GM19324 (cell line): ENCODE measurements around the gene PIGN.
"Not testable (repeated sequence)": the region's sequence is repeated elsewhere in the genome, so short reads cannot be mapped to it uniquely, and the experiment has no call there.

Experiments used
- ATAC-seq: cut with Tn5 transposase; IDR thresholded peaks from one replicate; pipeline ENCODE4 v1.9.1; 2021; ENCODE audit warnings: mild to moderate bottlenecking, moderate library complexity; ENCODE audit not compliant: unreplicated experiment, low FRiP score

PIGN gene

DNA sequence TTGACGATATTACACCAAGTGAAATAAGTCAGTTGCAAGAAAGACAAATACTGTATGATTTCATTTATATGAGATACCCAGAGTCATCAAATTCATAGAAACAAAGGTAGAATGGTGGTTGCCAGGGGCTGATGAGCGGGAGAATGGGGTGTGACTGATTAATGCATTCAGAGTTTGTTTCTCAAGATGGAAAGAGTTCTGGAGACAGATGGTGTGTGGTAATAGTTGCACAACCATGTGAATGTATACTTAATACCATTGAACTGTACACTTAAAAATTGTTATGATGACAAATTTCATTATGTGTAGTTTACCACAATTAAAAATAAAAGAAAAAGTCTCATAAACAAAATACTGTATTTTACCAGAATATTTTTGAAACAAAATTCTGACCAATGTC, 117.3 kb downstream of the PIGN start:
- ATAC-seq = no peak

DNA sequence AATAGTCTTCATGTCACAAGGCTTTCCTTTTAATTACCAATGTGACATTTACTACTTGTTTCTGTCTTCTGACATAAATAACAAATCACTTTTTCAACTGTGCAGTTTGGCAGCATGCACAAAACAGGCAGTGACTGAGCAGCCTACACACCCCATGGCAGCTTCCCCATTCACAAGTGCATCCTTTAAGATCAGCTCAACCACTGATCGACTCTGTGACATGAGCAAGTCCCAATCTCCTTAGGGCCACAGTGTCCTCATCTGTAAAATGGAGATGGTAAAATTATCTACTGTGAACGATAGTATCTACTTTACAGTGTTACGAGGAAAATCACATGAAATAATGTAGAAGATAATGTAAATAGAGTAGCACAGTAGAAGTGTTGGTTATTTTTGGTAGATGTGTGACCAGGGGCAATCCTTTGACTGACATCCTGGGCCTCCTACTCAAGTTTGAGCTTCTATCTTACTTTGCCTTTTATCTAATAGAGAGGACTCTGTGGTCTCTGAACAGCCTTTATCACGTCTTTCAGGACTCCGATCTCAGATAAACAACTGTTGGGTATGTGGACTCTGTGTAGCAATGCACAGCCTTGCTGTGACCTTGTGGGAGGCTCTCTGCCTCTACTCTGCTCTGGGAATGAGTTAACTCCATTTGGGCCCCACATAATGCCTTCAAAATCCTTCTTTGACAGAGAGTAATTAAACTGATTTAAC, 120.6 kb downstream of the PIGN start:
- ATAC-seq = no peak

- ATAC-seq = no peak
These were observed 122.5 kb downstream of the PIGN start for GRCh38 chr18:62064361-62064760.

DNA sequence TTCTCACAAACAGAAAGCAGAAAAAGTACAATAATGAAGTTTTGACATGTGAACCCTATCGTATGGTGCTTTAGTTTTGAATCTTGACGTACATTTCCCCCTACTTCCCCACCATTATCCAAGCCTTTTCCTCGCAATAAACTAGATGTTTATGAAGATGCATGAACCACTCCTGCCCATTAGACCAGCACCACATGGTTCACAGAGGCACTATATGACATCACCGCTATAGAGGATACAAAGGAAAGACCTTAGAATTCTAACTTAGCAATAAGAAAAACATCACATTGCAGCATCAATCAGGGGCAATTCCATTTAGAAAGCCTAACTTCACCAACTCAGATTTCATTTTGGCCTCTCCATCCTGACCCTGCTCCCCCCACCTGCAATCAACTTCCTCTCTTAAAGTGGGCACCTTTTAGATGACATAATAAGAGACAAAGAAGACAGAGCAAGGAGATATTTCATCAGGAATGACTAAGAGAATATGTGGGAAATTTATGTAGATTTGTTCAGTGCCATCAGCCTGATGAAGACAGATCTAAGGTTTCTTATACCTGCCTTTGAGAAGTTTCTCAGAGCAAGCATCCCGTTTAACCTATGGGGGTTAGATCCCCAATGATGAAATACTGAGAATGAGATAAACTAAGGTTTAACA, 124.9 kb downstream of the PIGN start:
- no peak for ATAC-seq

DNA sequence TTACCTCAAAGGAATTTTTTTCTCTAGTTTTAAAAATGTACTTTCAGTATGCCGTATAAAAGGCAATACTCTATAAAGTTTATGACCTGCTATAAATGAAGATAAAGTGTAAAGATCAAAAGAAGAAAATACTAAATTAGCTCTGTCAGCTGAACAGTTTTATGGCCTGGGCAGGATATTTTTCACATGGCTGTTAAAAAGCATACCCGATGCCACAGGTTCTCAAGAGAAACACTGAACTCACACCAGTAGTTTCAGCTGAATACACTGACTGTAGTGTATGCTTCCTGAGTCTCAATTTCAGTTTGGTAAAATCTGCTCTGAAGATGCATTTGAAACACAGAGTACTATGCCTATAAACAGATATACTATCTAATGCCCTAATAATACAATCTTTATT, 126.0 kb downstream of the PIGN start:
- no peak for ATAC-seq

DNA sequence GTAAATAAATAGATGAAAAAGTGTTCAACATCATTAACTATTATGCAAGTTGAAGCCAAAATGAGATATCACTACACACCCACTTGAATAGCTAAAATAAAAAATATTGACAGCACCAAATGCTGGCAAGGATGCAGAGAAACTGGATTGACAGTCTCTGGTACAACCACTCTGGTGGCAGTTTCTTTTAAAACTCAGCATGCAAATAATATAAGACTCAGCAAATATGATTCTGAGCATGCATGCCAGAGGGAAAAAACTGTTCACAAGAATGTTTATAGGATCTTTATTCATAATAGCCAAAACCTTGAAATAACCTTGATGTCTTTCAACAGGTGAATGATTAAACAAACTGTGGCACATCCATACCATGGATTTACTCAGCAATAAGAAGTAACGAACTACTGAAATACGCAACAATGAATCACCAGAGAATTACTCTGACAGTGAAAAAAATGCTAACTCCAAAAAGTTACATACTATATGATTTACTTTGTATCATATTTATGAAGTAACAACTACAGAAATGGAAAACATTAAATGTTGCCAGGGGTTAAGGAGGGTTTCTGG, 131.8 kb downstream of the PIGN start:
- no peak for ATAC-seq

DNA sequence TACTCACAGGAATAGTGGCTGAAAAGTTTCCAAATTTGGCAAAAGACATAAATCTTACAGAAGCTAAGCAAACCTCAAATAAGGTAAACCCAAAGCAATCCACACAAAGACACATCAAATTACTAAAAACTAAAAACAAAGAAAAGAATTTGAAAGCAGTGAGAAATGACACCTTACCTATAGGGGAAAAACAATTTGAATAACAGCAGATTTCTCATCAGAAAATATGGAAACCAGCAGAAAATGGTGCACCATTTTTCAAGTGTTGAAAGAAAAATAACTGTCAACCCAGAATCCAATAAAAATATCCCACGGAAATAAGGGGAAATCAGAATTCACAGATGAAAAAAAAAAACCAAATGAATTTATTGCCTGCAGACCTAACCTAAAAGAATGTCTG, 138.6 kb downstream of the PIGN start:
- no peak for ATAC-seq

- no peak for ATAC-seq
These were observed 141.5 kb downstream of the PIGN start for GRCh38 chr18:62045316-62045715.

DNA sequence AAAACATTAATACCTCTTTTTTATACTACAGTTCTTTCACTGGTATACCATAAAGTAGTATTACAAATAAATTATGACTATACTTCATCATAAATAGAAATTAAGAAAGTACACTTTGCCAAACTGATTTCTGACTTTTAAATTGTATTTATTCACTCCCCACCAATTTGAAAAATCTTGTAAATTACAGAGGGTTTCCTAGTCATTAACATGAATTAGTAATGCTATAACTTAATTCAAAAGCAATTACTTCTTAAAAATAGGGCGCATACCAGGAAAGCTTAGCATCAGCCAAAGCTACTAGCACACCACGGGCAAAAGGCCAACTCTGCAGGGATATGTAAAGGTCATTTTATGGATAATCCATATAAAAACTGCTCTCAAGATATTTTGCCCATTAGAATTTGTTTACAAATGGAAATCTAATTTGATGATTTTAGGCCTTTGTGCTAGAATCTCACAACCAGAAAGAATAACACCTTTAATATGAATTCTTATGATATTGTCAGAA, 142.3 kb downstream of the PIGN start:
- no peak for ATAC-seq

GRCh38 chr18:62037989-62038778, 148.7 kb downstream of the PIGN start:
- no peak for ATAC-seq

DNA sequence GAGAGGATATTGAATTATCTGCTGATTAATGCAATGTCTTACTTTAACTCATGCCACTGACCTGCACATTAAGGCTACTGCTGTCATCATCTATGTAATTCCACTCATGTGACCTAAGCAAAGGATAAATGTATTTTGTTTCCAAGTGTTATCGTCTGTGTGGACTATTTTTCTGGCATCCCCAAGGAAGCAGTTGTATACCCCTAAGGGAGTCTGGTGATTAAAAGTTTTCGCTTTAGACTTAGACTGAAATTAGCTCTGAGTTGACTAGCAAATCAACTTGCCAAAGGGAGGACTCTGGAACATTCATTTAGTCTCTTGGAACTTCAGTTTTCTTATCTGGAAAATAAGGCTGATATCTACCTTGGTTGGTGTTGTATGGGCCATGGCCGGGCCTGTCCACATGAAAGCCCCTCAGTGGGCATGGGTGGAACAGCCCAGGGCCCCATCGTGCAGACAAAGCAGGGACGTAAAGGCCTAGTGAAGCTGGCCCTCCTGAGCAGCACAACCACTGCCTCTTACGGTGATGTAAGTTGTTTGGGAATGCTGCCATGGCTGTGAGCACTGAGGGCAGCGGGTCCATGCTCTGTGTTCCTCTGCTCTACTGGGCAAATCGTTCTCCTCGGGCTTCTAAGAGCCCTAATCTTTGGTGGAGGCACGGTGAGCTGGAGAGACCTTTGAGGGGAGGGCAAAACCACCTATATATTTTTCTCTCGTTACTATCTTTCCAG, 149.7 kb downstream of the PIGN start:
- ATAC-seq = no peak

GRCh38 chr18:62034286-62034685, 152.6 kb downstream of the PIGN start:
- ATAC-seq = not testable (repeated sequence)

DNA sequence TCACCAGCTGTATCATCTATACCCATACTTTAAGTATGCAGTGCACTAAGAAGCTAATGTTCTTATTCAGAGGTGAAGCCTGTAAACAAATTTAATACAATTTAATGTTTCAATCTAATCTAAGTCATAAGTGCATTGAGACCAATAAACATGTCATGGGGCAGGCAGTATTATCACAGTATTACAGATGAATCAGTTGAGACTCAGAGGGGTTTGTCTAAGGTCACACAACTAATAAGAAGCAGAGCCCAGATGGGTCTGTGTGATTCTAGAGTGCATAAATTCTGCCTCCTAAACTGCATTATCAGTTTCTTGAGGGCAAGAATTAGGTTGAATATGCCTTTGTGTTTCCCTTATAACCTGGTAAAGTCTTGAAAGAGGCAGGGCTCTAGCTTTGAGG, 153.1 kb downstream of the PIGN start:
- no peak for ATAC-seq

DNA sequence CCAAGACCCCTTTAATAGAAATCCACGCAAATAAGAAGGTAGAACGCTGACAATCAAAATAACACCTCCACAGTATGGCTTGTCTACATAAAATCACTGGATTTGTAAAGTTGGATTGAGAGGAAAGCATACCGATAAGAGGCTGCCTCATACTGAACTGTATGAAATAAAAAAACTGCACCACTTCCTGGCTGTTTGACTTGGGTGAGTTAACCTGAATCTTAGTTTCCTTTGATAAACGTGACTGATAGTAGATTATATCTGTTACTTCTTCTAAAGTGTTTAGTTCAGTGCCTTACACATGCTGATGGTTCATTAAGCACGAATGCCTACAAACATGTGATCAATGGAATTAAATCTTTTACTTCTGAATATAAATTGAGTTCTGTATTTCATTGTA, 153.6 kb downstream of the PIGN start:
- ATAC-seq = no peak

DNA sequence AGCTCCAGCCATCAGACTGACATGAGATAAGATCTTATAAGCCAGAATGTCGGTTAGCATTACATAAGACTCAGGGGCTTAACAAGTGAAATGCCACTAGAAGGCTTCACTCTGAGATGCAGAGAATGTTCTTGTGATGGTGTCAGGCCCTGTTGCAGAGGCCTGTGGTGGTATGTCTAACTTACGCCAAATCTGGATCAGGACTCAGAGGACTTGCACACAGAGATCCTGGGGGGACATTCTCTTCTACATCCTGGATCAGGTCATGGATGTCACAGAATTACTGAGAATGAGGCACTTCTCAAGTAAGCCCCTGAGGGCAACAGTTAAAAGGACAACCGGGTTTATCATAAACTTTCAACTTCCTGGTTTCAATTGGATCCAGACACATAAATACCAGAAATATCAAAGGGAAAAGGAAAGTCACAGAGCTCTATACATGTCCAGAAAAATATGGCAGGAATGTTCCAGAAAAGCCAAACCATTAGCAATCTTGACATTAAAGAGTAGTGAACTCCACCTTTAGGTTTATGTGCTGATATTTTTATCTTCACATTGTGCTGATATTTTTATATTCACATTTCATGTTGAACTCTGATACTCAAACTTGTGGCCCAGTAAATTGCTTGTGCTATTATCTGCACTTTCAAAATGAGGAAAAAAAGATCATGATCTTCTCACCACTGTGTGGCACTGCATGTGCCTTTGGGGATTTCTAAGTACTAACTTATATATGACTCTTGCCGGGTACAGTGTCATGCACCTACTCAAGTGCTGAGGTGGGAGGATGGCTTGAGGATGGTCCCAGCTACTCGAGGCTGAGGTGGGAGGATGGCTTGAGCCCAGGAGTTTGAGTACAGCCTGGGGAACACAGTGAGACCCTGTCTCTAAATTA, 156.5 kb downstream of the PIGN start:
- ATAC-seq = no peak

DNA sequence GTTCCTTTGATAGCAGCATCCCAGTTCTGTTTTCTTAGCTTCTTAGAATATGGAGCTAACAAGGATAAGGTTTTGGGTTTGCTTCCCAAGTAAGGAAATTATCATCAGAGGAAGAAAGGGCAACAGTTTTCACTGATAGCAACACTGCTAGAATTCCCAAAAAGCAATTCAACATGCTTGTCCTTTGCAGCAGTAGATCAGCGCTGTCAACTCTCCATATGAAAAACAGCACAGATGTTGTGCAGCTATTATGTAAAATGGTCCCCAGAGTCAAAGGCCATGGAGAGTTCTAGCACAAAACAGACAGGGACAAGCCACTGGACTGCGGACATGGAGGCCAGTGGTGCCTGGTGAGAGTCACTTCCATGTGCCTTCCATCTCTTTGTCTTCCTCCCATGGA, 158.1 kb downstream of the PIGN start:
- no peak for ATAC-seq

- no peak for ATAC-seq
These were observed 158.8 kb downstream of the PIGN start for GRCh38 chr18:62027914-62028520.

GRCh38 chr18:62026586-62026985, 160.3 kb downstream of the PIGN start:
- ATAC-seq = no peak

GRCh38 chr18:62024983-62025382, 161.9 kb downstream of the PIGN start:
- no peak for ATAC-seq
